ENCODE measurements around the gene ZC2HC1B. TPM values are rescaled to one million over a fixed set of nuclear protein-coding genes. Genes with fewer than 3 reads are reported as not detected.

ZC2HC1B gene
- total RNA-seq, 4 donors from 2014 or later: not detected

DNA sequence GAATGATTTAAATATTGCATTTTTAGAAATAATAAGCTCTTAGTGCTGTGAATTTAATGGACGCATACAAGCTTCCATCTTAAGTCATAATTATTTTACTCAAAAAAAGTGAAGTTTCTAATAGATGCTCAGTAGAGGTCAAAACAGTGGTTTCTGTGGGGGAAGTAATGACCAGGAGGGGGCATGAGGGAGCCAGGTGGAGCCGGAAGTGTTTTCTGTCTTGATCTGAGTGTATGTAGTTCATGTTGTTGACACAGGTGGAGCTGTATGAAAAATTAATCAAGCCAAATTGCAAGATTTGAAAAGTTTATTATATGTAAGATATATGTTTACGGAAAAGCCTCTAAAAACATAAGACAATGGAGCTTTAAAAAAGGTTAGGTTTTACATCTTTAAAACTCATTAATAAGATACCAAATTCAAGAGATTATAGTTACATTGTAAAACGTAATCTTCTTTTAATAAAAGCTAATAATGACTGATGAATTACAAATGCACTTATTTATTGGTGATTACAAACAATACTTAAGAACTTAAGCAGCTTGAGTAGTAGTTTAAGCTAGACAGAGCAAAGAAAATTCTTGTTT is 75.8 kb downstream of the ZC2HC1B start:
- intact Hi-C loops (cut with DNase I; ENCODE audit: low total_unique reads): no loop called here
- no peak overlapping the region for H3K4me3 ChIP-seq (ENCODE audit: low read depth, poor library complexity, severe bottlenecking)
- TF ChIP-seq, protein P1, sequence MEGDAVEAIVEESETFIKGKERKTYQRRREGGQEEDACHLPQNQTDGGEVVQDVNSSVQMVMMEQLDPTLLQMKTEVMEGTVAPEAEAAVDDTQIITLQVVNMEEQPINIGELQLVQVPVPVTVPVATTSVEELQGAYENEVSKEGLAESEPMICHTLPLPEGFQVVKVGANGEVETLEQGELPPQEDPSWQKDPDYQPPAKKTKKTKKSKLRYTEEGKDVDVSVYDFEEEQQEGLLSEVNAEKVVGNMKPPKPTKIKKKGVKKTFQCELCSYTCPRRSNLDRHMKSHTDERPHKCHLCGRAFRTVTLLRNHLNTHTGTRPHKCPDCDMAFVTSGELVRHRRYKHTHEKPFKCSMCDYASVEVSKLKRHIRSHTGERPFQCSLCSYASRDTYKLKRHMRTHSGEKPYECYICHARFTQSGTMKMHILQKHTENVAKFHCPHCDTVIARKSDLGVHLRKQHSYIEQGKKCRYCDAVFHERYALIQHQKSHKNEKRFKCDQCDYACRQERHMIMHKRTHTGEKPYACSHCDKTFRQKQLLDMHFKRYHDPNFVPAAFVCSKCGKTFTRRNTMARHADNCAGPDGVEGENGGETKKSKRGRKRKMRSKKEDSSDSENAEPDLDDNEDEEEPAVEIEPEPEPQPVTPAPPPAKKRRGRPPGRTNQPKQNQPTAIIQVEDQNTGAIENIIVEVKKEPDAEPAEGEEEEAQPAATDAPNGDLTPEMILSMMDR (IDR thresholded peaks at IDR 0.05): no peak
- no peak for TF ChIP-seq POLR2A (IDR thresholded peaks at IDR 0.05)
- 58 to 75% methylated on average over 4 of the region's 4 CpGs for WGBS, 2 donors
- no peak for DNase-seq (ENCODE audit: low spot score in 2 of 2)

DNA sequence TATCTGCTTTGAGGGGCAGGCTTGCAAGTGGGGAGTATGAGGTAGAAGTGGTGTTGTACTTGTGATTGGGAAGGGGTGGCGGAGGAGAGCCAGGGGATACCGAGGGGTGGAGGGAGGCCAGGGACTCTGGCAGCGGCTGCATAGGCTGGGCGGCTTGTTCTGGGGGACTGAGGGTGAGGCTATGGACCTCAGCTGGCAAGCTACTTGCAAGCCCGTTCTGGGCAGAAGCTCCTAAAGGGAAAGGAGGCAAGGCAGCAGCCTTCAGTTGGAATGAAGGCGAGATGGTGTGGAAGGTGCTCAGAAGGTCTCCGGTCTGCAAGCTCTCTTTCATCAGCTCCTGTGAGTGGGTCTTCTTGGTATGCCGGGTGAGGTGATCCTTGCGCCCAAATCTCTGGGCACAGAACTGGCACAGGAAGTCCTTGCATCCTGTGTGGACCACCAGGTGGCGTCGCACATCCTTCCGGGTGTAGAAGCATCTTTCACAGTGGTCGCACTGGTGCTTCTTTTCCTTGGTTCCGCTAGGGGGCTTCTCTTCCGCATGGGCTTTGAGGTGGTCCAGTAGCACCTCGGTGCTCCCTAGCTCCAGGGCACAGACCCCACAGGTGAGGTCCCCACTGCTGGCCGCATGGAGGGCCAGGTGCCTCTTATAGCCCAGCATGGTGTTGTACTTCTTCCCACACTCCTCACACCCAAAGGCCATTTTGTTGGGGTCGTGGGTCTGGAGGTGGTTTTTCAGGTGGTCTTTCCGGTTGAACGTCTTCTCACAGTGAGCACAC is 77.8 kb downstream of the ZC2HC1B start:
- intact Hi-C loops (cut with DNase I; ENCODE audit: low total_unique reads): no loop called here
- DNase-seq (ENCODE audit: low spot score in 2 of 2): no peak
- TF ChIP-seq POLR2A (IDR thresholded peaks at IDR 0.05): no peak
- TF ChIP-seq, protein P1 (IDR thresholded peaks at IDR 0.05): no peak
- WGBS, 2 donors: 72 to 73% methylated on average over 20 of the region's 20 CpGs
- H3K4me3 ChIP-seq (ENCODE audit: low read depth, poor library complexity, severe bottlenecking): no peak overlapping the region

DNA sequence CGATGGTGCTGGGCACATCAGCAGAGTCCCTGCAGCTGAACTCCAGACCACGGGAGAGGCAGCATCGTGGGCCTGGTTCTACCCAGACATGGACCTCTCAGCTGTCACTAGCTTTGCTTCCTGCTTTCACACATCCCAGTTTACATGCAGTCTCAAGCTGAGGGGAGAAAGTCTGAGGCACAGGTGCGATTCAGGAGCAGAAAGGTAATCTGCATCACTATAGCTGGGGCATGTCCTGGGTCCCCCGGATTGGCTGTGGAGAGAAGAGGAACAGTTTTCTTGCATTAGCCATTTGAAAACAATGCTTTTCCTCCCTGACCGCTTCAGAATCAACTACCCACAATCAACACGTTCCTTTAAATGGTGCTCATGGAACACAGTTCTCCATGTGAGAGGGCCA is 83.9 kb downstream of the ZC2HC1B start:
- intact Hi-C loops (cut with DNase I; ENCODE audit: low total_unique reads): no loop called here

DNA sequence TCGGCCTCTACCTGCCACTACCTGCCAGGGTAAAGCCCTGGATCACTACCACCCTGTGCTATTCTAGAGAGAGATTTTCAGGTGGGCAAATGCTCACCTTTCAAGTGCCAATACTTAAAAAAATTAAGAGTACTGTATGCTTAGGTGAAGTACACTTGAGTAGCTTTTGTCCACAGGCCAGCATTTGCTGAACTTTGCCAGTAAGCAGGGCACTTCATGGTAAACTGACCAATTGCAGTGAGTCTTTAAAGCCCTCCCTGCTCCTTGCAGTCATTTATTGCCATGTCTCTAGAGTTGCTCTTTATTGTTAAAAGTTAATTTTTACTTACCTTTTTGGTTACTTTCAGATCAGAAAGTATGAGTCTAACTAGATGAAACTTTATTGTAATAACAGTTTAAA is 85.3 kb downstream of the ZC2HC1B start:
- no peak for DNase-seq (ENCODE audit: low spot score in 2 of 2)
- TF ChIP-seq POLR2A (IDR thresholded peaks at IDR 0.05): no peak
- TF ChIP-seq, protein P1 (IDR thresholded peaks at IDR 0.05): no peak
- intact Hi-C loops (cut with DNase I; ENCODE audit: low total_unique reads): no loop called here
- H3K4me3 ChIP-seq (ENCODE audit: low read depth, poor library complexity, severe bottlenecking): no peak overlapping the region
- WGBS, 2 donors: 88 to 90% methylated on average over 1 of the region's 1 CpG

More for the DNA sequence above, 83.9 kb downstream of the ZC2HC1B start:
- no peak overlapping the region for H3K4me3 ChIP-seq (ENCODE audit: low read depth, poor library complexity, severe bottlenecking)
- no peak for TF ChIP-seq POLR2A (IDR thresholded peaks at IDR 0.05)
- TF ChIP-seq, protein P1 (IDR thresholded peaks at IDR 0.05): no peak
- DNase-seq (ENCODE audit: low spot score in 2 of 2): no peak
- WGBS, 2 donors: 92% methylated on average over 7 of the region's 7 CpGs

DNA sequence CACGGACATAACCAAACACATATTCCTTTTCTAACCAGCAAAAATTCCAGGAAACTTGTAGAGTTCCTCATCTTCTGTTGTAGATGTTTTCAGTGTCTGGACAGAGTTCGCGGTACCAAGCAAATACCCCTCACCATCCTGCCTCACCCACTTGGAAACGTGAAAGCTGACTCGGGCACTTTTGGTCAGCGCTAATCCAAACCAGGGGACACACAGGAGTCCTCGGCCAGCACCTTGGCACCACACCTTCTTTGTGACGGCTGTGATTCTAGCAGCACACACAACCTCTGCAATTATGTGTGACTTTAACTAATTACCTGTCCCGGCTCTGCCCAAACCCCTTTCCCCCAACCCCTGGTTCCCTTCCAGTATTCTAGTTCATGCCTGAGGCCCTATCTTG is 85.7 kb downstream of the ZC2HC1B start:
- 83 to 89% methylated on average over 9 of the region's 9 CpGs for WGBS, 2 donors
- no peak for DNase-seq (ENCODE audit: low spot score in 2 of 2)
- TF ChIP-seq POLR2A (IDR thresholded peaks at IDR 0.05): no peak
- intact Hi-C loops (cut with DNase I; ENCODE audit: low total_unique reads): no loop called here
- H3K4me3 ChIP-seq (ENCODE audit: low read depth, poor library complexity, severe bottlenecking): no peak overlapping the region

DNA sequence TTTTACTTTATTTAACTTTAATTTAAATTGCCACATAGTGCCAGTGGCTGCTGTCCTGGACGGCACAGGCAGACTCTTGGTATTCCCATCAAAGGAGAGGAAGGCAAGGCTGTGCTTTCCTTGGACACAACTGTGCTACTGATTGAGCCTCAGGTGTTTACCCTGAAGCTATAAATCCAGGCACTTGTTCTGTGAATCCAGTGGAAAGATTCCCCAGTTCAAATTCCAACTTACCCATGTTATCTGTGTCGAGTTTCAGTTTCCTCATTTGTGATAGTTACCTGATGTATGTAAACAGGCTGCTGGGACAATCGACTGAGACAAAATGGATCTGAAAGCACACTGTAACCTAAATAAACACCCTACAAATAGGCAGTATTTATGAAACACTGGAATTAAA is 86.6 kb downstream of the ZC2HC1B start:
- 74 to 82% methylated on average over 3 of the region's 3 CpGs for WGBS, 2 donors
- intact Hi-C loops (cut with DNase I; ENCODE audit: low total_unique reads): no loop called here
- TF ChIP-seq POLR2A (IDR thresholded peaks at IDR 0.05): no peak
- TF ChIP-seq, protein P1 (IDR thresholded peaks at IDR 0.05): no peak
- no peak for DNase-seq (ENCODE audit: low spot score in 2 of 2)
- no peak overlapping the region for H3K4me3 ChIP-seq (ENCODE audit: low read depth, poor library complexity, severe bottlenecking)
